RCC 7860 (cell line): Measurements from ENCODE around the gene CPA3.

ENCODE experiments used
- DNase-seq: peaks from one replicate; pipeline ENCODE4 v3.0.0-alpha.2; 2015; ENCODE audit warnings: low spot score
- FAIRE-seq: peaks from 2 replicates; lab custom pipeline; 2012; peaks lifted over from hg19 to GRCh38; lab: Jason Lieb, UNC

Gene CPA3, protein sequence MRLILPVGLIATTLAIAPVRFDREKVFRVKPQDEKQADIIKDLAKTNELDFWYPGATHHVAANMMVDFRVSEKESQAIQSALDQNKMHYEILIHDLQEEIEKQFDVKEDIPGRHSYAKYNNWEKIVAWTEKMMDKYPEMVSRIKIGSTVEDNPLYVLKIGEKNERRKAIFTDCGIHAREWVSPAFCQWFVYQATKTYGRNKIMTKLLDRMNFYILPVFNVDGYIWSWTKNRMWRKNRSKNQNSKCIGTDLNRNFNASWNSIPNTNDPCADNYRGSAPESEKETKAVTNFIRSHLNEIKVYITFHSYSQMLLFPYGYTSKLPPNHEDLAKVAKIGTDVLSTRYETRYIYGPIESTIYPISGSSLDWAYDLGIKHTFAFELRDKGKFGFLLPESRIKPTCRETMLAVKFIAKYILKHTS

DNA sequence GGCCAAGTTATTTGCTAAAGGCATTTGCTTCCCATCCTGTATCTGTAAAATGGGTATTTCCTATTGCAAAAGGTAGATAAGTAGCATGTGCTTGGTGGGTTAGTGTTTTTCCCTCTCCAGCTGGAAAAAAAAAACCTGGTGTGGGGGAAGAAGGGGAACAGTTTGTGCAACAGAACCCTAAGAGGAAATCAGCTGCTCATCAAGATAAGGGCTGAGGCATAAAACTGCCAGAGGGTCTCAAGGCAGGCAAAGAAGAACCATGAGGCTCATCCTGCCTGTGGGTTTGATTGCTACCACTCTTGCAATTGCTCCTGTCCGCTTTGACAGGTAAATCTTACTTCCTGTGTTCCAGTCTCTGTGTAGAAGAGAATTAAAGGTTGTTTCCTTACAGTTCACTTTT is at the start of gene CPA3:
Gene CPA3, plus strand, starts transcription at position 248 of the 400 bp plus-strand sequence. Its CDS starts 12 bp downstream, at position 260.
- DNase-seq: no peak
- FAIRE-seq: no peak

DNA sequence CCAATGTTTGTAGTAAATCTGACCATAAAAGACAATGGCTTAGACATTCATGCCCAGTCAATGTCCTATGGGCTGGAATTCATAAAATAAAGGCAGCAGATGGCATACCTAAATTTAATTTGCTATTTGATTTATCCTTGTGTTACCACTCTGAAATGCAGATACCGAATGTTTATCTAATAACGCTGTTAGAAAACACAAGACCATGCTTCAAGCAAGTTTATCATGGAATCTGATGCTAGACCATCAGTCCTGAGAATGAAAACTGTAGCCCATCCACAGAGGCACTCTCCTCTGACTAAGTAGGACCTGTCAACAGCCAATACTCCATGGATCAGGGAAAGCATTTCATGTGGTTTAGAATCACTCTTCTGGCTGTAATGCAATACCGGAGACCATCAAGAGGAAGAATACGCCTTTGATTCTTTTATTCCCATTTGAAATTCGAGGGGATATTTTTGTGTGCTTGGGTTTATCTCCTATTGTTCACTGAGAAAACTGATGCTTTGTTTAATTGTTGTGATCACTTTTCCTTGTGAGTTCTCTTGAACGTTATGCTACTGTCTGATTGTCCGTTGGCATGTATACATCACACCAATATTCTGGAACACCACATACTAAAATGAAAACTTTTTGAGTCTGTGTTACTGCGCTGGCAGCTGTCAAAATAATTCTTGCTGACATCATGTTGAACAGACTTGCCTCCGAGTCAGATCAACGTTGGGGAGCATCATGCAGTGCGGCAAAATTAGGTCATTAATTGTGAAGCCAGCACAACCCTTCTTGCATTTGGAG is 49.6 kb upstream of the CPA3 start:
- DNase-seq (no peak), FAIRE-seq (no peak)

DNA sequence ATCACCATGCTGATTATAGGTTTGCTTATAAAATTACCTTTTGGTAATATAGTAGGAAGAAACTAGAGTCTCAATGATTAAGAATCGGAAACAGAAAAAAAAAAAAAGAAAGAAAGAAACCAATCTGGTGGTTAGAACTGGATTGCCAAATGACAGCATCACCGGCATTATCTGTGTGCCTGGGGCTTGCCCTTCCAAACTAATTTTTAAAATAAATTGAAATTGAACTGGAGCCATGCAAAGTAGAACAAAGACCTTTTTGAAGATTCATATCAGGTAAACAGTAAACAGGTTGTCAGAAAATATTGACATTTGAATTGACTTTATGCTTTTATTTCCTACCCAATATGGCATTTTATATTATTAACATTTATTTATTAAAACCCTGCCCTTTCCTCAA is 48.7 kb upstream of the CPA3 start:
- DNase-seq: no peak
- no peak for FAIRE-seq

DNA sequence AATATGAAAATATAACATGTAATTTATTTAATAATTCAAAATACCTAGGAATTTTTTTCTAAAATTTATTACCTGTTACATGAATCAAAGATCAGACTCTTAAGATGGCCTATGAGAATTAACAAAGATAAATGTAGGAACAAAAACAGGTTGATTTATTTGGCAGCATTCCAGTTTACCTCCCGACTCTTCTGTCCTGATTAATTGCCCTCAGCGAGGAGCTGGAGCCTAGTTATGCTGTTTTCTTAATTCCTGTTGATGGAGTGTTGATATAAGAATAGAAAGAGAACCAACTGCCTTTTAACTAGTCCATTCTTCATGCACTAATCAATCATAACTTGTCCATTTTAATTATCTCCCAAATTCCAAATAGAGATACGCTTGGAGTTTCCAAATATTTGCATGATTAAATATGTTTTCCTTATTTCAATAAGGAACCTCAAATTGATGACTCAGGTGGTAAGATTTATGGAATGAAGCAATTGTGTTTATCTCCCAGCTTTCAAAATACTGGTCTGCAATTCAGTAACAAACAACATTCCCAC is 48.0 kb upstream of the CPA3 start:
- FAIRE-seq (no peak), DNase-seq (no peak)

DNA sequence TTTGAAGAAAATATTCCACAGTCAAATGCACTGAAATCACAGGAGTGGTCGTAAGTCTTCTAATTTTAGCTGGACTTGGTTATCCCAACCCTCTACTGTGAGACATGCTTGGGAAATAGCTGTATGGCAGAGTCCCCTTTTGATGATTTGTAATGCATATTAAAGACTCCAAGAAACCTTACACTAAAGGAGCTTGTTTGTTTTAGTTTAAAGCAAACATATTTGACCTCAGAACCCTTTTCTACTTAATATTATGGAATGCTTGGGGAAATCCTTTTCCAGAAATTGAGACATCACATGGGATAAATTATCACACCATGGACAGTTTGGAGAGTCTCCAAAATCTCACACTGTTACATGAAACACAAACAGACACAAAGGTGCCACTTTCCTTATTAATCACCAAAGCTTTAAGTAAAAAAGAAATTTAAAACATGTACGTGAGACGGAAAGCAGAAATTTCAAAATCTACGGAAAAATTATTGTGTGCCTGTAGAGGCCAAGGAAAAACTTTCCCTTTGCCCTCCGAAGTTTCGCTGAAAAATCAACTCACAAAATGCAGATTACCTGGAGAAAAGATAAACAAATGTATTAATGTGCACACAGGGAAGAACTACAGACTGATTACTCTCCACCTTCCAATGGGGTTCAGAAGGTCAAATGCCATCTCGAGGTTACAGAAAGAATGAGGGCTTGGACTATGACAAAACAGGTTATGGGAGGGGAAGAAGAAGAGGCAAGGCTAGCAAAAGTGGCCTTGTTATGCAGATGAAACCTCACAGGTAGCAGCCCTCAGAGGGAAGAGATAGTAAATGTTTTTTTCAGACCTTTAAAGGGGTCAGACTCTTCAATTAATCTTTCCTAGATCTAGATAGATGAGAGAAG is 44.5 kb upstream of the CPA3 start:
- DNase-seq: no peak

DNA sequence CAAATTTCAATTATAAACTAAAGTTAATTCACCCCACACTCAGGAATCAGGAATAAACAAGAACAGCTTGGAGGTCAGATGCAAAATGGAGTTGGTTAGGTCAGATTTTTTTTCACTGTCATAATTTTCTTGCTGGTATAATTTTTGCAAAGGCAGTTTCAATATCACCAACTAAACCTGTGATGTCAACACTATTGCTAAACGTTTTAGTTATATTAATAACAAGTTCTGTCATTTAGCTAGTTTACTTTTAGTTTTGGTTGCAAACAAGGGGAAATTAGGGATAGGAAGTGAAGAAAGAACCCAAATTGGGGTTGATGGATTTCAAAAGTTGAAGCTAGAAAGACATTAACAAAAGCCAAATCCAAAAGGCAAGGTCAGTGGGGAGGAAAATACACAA is 42.1 kb upstream of the CPA3 start:
- DNase-seq: no peak
- no peak for FAIRE-seq

More for the DNA sequence above, 44.5 kb upstream of the CPA3 start:
- no peak for FAIRE-seq

DNA sequence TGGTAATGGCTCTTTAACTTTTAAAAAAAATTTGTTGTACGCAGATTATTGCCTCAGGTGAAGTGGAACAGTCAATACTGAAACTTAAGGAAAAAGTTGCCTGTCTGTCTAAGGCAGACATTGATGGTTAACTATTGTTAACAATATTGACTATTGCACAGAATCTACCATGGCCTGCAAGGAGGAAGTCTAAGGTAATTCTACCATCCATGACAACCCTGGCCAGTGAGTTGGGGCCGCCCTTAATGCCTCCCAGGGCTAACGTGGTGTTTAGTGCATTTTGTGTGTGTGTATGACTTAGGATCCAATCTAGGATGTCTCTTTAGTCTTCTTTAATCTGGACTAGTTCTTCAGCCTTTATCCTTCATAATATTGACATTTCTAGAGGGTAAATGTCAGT is 39.6 kb upstream of the CPA3 start:
- FAIRE-seq: no peak
- no peak for DNase-seq

DNA sequence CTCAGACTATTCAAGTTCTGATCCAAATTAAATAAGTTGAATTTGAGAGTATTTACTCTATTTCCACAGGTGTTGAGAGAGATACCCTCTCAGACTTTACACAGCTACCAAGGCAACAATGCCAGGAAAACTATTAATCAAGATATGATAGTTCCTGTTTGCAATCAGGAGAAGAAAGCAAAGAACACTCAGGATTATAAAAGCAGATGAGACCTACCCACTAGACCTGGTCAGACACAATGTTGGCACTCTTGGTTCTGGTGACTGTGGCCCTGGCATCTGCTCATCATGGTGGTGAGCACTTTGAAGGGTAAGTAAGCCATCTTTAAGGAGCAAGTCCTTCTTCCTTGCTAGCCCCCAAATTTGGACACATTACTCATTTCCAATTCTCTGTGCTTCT is 37.5 kb upstream of the CPA3 start, which contains the start of gene CPB1:
Gene CPB1, plus strand, starts transcription at position 227 of the 400 bp plus-strand sequence. Its CDS starts 13 bp downstream, at position 240.
- no peak for FAIRE-seq
- DNase-seq: no peak

DNA sequence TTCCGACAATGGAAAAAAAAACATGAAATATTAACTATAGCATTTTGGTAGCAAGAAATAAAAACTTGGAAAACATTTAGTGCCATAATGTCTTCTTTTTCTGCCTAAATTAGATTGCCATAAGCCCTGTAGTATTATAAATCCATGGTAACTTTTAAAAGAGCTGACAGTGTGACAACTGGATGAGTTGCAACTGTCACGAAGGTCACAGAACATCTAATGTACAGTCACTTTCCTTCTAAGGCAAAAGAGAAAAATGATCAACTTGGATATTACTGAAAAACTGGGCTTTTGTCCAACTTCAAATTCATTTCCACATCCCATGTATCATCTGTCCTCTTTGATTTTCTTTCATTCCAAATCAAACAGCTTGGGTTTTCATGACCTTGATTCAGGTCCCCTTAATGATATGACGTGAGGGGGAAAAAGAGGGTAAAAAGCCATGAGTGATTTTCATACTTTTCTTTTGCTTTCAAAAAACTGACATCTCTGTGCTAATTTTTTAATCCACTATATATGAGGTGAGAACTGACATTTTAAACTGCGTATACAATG is 36.9 kb upstream of the CPA3 start:
- DNase-seq (no peak), FAIRE-seq (no peak)

DNA sequence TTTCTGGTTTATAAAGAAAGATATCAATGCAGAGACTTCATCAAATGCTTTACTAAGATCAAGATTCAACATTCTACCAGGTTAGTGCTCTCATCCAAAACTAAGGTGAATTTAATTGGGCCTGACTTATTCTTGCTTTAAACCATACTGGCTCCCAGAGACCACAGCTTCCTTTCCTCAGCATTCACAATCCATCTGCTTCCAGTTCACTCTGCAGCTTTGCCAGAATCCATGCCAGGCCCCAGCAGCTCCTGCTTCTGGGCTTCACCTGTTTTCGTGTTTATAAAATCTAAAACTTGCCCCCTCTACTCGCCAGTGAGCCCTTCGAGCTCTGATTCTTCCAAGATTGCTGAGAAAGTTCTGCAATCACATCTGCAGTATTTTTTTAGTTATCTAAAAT is 35.2 kb upstream of the CPA3 start:
- DNase-seq (no peak), FAIRE-seq (no peak)

DNA sequence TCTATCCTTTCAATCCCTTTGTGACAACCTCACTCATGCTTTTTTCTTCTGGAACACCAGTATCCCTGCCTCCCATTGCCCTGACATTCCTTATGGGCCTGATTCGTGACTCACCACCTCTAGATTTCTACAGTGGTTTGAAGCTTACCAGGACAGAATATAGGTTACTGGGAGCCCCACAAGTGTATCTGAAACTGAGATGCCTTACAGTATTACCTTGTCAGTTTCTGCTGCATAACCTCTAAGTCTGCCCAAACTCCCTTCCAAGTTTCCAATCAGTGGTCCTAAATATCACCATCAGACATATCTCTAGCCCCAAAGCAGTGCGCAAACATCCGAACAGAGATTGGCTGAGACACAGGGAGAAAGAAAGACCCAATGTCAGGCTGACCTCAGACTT is 31.9 kb upstream of the CPA3 start:
- FAIRE-seq (no peak), DNase-seq (no peak)

DNA sequence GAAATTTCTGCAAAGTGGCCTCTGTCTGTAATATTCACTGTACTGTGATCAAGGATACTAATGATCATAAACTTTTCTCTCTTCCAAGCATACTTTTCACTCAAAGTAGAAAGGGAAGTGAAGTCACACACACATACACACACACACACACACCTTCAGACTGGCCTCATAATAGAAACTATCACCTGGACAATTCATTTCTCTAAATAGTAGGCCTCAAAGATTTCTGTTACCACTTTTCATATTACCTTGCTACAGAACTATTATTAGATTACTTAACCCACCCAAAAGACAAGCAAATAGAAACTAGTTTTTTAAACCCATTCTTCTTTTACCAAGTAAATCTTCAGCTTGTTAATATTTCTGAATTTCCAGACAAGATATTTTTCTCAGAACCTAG is 25.3 kb upstream of the CPA3 start:
- FAIRE-seq: no peak
- DNase-seq: no peak

DNA sequence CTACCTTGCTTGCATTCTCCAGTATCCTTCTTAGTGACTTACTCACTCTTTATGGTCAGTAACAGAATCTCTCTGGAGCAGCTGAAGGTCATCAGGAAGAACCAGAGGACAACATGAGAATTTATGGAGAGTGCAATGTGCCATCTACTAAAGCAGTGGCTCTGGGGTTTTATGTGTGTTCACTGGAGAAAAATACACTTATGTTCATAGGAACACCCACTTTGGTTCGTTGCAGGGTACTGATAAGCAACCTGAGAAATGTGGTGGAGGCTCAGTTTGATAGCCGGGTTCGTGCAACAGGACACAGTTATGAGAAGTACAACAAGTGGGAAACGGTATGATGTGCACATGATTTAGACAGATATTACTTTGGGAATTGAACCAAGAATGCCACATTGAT is 24.6 kb upstream of the CPA3 start:
- DNase-seq (no peak), FAIRE-seq (no peak)

DNA sequence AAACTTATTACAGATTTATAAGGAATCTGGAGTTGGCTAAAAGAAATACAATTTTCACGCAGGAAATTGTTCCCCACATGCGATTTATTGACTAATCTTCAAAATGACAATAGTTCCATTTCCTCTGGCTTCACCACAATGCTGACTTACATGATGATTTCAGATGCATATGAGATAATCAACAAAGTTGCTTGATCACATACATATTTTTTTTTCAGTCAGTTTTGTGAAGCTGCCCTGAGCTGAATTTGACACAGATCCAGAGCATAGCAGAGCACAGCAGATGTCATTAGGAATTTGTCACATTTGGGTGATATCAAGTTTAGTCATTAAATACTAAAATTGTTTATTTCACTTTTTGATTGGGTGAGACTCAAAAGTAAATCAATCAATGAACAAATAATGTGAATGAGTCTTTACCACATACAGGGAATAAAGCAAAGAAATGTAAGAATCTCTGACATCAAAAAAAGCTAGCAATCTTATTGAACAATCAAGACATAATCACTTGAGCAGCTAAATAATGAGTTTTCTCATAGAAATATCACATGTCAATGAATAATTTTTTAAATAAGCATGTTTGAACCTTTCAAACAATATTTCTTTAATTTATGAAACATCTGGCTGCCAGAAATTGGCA is 19.2 kb upstream of the CPA3 start:
- DNase-seq: no peak

DNA sequence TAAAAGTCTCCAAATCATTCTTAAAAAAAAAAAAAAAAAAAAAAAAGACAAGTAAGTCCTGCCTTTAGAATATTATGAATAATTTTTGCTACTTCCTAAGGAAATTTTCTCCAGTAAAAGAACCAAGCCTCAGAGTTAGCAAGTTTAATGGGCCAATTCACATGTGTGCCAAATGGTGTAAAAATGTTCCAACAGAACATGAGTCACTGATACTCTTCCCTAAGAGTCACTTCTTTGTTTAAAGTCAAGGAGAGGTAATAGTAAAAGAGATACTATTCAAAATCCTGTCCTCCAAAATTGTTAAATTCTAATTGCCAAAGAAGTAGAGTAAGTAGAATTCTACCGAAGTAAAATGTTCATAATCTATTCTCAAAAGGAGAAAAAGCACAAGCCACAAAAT is 17.7 kb upstream of the CPA3 start:
- FAIRE-seq: no peak
- DNase-seq: no peak

More for the DNA sequence above, 19.2 kb upstream of the CPA3 start:
- FAIRE-seq: no peak

DNA sequence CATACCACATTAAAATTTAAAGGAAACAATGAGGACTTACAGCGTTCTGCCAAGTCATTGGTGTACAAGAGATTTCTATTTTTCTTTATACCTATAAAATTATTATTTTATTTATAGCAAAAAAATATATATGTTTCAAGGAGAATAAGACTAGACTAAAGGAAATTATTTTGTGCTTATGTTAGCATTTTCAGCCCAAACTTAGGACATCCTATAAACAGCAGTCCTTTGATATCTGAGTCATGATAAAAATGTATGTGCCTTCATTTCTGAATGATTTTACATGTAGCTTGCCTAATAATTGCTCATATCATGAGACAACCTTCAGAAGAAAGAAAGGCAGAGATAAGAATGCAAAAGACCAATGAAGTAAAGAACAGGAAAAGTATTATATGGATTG is 16.7 kb upstream of the CPA3 start:
- no peak for FAIRE-seq

DNA sequence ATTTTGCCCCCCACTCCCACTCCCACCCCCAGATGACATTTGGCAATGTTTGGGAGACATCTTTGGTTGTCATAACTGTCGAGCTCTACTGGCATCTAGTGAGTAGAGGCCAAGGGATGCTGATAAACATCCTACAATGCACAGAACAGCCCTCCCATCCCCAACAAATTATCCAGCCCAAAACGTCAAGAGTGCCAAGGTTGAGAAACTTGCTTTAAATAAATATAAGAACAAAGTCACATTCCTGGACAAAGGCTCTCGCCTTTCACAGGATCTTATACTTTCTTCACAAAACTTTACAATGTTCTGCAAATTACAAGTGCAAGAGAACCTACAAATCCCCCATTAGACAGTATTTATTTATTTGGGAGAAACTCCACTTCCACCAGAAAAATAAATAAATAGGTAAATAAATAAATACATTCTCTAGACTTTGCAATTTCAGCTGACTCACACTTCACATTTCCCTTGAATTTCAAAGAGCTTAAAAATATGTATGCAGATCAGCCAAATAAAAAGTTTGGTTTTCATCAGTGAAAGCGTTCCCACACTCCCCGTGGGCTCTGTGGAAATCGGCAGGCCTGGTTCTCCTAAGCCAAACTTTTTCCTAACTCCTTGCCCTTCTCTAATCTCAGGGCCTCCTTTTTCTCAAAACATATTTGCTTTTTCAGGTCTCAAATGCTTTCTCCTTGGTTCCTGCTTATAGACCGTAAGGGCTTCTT is 12.7 kb upstream of the CPA3 start:
- no peak for FAIRE-seq
- DNase-seq: no peak

More for the DNA sequence above, 16.7 kb upstream of the CPA3 start:
- no peak for DNase-seq

DNA sequence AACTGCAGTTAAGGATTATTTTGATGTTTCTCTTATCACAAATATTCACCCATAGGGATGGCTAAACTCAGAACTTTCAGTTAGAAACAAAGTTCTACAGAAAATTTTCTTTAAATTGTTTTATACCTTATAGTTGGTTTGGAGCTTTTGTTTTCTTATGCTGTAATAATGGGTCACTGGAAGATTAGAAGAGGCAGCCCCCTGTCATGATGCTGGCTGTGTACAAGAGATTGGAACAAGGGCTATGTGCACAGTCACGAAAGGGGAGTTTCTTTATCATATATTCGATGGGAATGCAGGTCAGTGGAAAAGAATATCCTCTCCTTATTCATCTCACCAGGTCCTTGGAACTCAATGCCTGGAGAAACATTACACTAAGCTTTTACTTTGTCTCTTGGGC is 12.0 kb upstream of the CPA3 start:
- FAIRE-seq (no peak), DNase-seq (no peak)

DNA sequence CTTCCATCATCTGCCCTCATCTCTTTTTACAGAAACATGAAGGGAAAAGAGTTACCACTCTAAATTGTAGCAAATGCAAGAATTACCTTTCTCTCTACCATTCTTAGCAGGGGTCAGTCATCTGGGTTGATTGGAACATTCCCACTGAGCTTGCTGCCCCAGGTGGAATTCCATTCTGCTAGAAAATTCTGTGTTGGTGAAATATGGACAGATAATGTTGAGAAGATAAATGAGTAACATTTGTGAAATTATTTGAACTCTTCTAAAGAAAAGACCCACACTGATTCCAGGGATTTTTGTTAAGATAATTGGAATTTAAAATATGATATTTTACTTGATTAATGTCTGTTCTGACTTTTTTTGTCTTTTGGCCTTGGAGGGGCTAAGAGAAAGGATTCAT is 11.0 kb upstream of the CPA3 start:
- FAIRE-seq (no peak), DNase-seq (no peak)
